Ovary (tissue), 9 donors: Measurements from ENCODE around the gene TRIB2. TPM values are rescaled to one million over a fixed set of nuclear protein-coding genes. Genes with fewer than 3 reads are reported as not detected.

ENCODE experiments used
- DNase-seq, 5 donors: peaks; one replicate each; pipeline ENCODE4 v3.0.0-alpha.2; 2019 to 2020
- H3K27ac ChIP-seq, 2 donors: fragments of 200-600 bp; one replicate each; pipeline versions ENCODE4 v1.5.1 to v1.8.0; 2019 to 2022
- H3K27me3 ChIP-seq: fragments of 200-600 bp; one replicate; pipeline ENCODE4 v1.8.0; 2022
- H3K36me3 ChIP-seq: fragments of 200-600 bp; sonication (generic); one replicate; pipeline ENCODE4 v1.5.1; 2019
- H3K4me1 ChIP-seq: one replicate; pipeline ENCODE4 v1.8.1; 2013; ENCODE audit warnings: mild to moderate bottlenecking, moderate library complexity; ENCODE audit not compliant: insufficient read depth
- H3K4me3 ChIP-seq: fragments of 200-600 bp; sonication (generic); one replicate; pipeline ENCODE4 v1.5.1; 2017
- H3K9me3 ChIP-seq, 2 donors: fragments of 200-600 bp in 1 of 2; sonication (generic) in 1 of 2; one replicate each; pipeline versions ENCODE4 v1.5.1 to v1.8.1; 2013 to 2019; ENCODE audit warnings: mild to moderate bottlenecking in 1 of 2, moderate library complexity in 1 of 2
- CTCF ChIP-seq, 3 donors: fragments of 450-650 bp in 2 of 3; fragments of 200-600 bp in 1 of 3; IDR thresholded peaks; one replicate each; pipeline versions ENCODE4 v1.5.1 to v1.8.0; 2016 to 2022; ENCODE audit warnings: antibody characterized with exemption in 3 of 3, mild to moderate bottlenecking in 1 of 3
- EP300 ChIP-seq: sonication (generic); formaldehyde crosslinking; IDR thresholded peaks from one replicate; pipeline ENCODE4 v1.6.1; 2017; ENCODE audit warnings: antibody characterized with exemption
- POLR2A ChIP-seq: fragments of 450-650 bp; IDR thresholded peaks from one replicate; pipeline ENCODE4 v1.6.1; 2017; ENCODE audit warnings: antibody characterized with exemption, mild to moderate bottlenecking, moderate library complexity
- WGBS, 3 donors: extraction: QIAGEN DNeasy Blood & Tissue Kit in 1 of 3; methylation state at CpG; one replicate each; pipeline versions ENCODE4 v1.1.5 to v1.1.7; 2013 to 2017; 5-methylcytosine and 5-hydroxymethylcytosine counted together
- intact Hi-C, 4 donors: fragments of 100-400 bp; cut with DNase I; formaldehyde crosslinking; loops; one replicate each; pipeline versions ENCODE4 v1.11.0 to v1.15.1; 2022 to 2023
- microRNA-seq, 3 donors: library from miRNA; unstranded; fragments of <30 nt; microRNA quantifications; one replicate each; pipeline versions ENCODE4 to v1.2.0, GENCODE V29; 2019 to 2020
- polyA plus RNA-seq, 2 donors: library from polyadenylated mRNA; stranded (reverse); fragments of 200-250 nt in 1 of 2; fragments of 350-450 nt in 1 of 2; fragmentation: Illumina TruSeq in 1 of 2; extraction: RNeasy Lipid Tissue Mini Kit (QIAGEN cat#74804) in 1 of 2; gene quantifications; one replicate each; pipeline ENCODE4 v1.2.3, GENCODE V29; 2013 to 2014
- small RNA-seq: library from RNA; depleted of rRNA; stranded (forward); fragments of <200 nt; gene quantifications from one replicate; pipeline ENCODE3, GENCODE V24; 2016
- total RNA-seq, 7 donors: library from RNA; depleted of rRNA in 2 of 7; stranded (reverse); fragments of >200 nt in 2 of 7; fragmentation: NEBNext Ultra II Directional in 3 of 7; extraction: Animal tissue kit (Norgen Biotek cat#: 25700) in 3 of 7; gene quantifications; one replicate each; pipeline versions ENCODE4 v1.1.0 to v1.2.4, GENCODE V29; 2016 to 2023
- donor health status: DM: no; HTN: no; CAD: no; lungs with moderate emphysema.
- donor health status: DM: no; HTN: no; CAD: no.
- donor health status: Bipolar disorder and iron deficiency.
- donor health status: DM: yes; HTN: yes; CAD: no.
- donor health status: DM: no; HTN: no; CAD: no.
- donor health status: DM: yes; HTN: yes; CAD: no.

The TRIB2 gene
- total and polyA plus RNA-seq, 9 donors = 60.4 to 209 (median 94.7) TPM

GRCh38 chr2:12791906-12792305 lies 75.2 kb downstream of the TRIB2 start:
- TF ChIP-seq POLR2A = no peak
- TF ChIP-seq EP300 = no peak
- TF ChIP-seq CTCF (IDR thresholded peaks at IDR 0.05) = no peak
- no peak for DNase-seq
- H3K9me3 ChIP-seq = no peaks in the 10 kb centered on the region
- no peaks in the 10 kb centered on the region for H3K4me1 ChIP-seq
- no peaks in the 10 kb centered on the region for H3K27me3 ChIP-seq
- no peak overlapping the region for H3K4me3 ChIP-seq
- H3K27ac ChIP-seq = no peak overlapping the region
- H3K36me3 ChIP-seq = no peaks in the 10 kb centered on the region
- 95 to 97% (median 97%) methylated on average over 3 of the region's 3 CpGs for WGBS, 3 donors
- intact Hi-C loops = no loop called here

Small RNA genes lying within 50 kb of the gene (microRNA-seq; reads per million reads assigned to microRNA genes)
- gene MIR3125 = 0 to 0.16 (median 0) reads per million in 3 donors

Small RNA genes lying within 50 kb of the gene (small RNA-seq; reads per million reads assigned to genes)
- gene MIR3125 = not detected
